ENCODE data around the gene GCN1. TPM values are rescaled to one million over a fixed set of nuclear protein-coding genes. Genes with fewer than 3 reads are reported as not detected.

The GCN1 gene
- total RNA-seq, 1 donor from 2014 or later, result 62.6 TPM

GRCh38 chr12:120175537-120175936 lies 19.0 kb downstream of the GCN1 start:
- H3K9me3 ChIP-seq, result no peaks in the 10 kb centered on the region
- no peaks in the 10 kb centered on the region for H3K27me3 ChIP-seq
- no peak overlapping the region for H3K4me3 ChIP-seq
- H3K36me3 ChIP-seq, result peaks cover 0 to 94% of the 10 kb centered on the region in 2 donors
- no peak for TF ChIP-seq POLR2A (IDR thresholded peaks at IDR 0.05)
- no peak for TF ChIP-seq POLR2AphosphoS5 (IDR thresholded peaks at IDR 0.05; ENCODE audit: insufficient read depth in 1 of 2, low read depth in 1 of 2)
- TF ChIP-seq, protein P1, sequence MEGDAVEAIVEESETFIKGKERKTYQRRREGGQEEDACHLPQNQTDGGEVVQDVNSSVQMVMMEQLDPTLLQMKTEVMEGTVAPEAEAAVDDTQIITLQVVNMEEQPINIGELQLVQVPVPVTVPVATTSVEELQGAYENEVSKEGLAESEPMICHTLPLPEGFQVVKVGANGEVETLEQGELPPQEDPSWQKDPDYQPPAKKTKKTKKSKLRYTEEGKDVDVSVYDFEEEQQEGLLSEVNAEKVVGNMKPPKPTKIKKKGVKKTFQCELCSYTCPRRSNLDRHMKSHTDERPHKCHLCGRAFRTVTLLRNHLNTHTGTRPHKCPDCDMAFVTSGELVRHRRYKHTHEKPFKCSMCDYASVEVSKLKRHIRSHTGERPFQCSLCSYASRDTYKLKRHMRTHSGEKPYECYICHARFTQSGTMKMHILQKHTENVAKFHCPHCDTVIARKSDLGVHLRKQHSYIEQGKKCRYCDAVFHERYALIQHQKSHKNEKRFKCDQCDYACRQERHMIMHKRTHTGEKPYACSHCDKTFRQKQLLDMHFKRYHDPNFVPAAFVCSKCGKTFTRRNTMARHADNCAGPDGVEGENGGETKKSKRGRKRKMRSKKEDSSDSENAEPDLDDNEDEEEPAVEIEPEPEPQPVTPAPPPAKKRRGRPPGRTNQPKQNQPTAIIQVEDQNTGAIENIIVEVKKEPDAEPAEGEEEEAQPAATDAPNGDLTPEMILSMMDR (IDR thresholded peaks at IDR 0.05), result no peak
- no peak overlapping the region for H3K27ac ChIP-seq
- no peak for DNase-seq (ENCODE audit: extremely low spot score in 2 of 2)
- intact Hi-C loops (cut with DNase I), result no loop called here
- no peaks in the 10 kb centered on the region for H3K4me1 ChIP-seq

DNA sequence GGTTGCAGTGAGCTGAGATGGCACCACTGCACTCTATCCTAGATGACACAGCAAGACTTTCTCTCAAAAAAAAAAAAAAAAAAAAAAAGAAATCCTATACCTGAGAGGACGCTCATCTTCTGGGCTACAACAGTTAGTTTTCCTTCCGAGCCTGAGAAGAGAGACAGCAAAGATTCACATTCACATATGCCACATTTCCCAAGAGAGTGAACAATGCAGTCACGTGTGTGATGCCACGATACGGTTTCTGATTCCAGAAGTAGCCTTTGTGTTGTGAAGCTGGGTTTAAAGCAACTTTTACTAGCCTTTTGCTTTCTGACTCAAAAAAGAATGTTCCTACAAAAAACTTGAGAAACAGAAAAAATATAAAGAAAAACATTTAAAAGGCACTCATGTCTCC lies 19.5 kb downstream of the GCN1 start:
- no peak overlapping the region for H3K4me3 ChIP-seq
- H3K4me1 ChIP-seq, result no peaks in the 10 kb centered on the region
- no peak for DNase-seq (ENCODE audit: extremely low spot score in 2 of 2)
- no peaks in the 10 kb centered on the region for H3K27me3 ChIP-seq
- H3K27ac ChIP-seq, result no peak overlapping the region
- TF ChIP-seq, protein P1 (IDR thresholded peaks at IDR 0.05), result no peak
- TF ChIP-seq POLR2AphosphoS5 (IDR thresholded peaks at IDR 0.05; ENCODE audit: insufficient read depth in 1 of 2, low read depth in 1 of 2) (no peak), POLR2A (IDR thresholded peaks at IDR 0.05) (no peak)
- H3K36me3 ChIP-seq, result peaks cover 0 to 98% of the 10 kb centered on the region in 2 donors
- intact Hi-C loops (cut with DNase I), result no loop called here
- no peaks in the 10 kb centered on the region for H3K9me3 ChIP-seq

DNA sequence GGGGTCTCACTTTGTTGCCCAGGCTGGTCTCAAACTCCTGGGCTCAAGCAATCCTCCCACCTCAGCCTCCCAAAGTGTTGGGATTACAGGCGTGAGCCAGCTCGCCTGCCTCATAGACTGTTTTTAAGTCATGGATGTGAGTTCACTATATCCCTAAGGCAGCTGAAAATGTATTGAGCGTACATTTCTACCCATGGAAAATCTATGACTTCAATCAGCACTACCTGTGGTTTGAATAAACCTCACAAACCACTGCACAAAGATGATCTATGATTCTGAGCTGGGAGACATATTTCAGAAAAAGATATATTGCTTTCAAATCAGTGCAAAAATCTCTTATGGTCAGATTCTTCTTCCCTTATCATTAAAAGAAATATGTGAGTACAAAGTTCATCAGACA lies 22.5 kb downstream of the GCN1 start:
- Histone ChIP-seq H3K27me3 (no peaks in the 10 kb centered on the region), H3K27ac (no peak overlapping the region), H3K36me3 (peaks cover 0 to 89% of the 10 kb centered on the region in 2 donors), H3K4me3 (no peak overlapping the region), H3K4me1 (no peaks in the 10 kb centered on the region), H3K9me3 (no peaks in the 10 kb centered on the region)
- TF ChIP-seq POLR2A (IDR thresholded peaks at IDR 0.05), result no peak
- TF ChIP-seq POLR2AphosphoS5 (IDR thresholded peaks at IDR 0.05; ENCODE audit: insufficient read depth in 1 of 2, low read depth in 1 of 2), result no peak
- TF ChIP-seq, protein P1 (IDR thresholded peaks at IDR 0.05), result no peak
- intact Hi-C loops (cut with DNase I), result no loop called here
- DNase-seq (ENCODE audit: extremely low spot score in 2 of 2), result no peak

DNA sequence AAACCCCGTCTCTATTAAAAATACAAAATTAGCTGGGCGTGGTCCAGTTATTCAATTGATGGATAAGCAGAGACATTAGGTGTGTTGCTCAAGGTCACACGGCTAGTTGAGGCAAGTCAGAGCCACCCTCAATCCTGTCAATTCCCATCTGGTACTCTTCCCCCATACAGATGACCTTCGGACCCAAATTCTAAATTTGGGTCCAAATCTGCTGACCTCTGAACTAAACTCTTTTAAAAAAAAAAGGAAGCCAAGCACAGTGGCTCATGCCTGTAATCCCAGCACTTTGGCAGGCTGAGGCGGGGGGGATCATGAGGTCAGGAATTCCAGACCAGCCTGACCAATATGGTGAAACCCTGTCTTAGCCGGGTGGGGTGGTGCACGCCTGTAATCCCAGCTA lies 23.9 kb downstream of the GCN1 start:
- TF ChIP-seq, protein P1 (IDR thresholded peaks at IDR 0.05), result no peak
- TF ChIP-seq POLR2AphosphoS5 (IDR thresholded peaks at IDR 0.05; ENCODE audit: insufficient read depth in 1 of 2, low read depth in 1 of 2) (no peak), POLR2A (IDR thresholded peaks at IDR 0.05) (no peak)
- H3K27me3 ChIP-seq, result no peaks in the 10 kb centered on the region
- no peak overlapping the region for H3K4me3 ChIP-seq
- no peak for DNase-seq (ENCODE audit: extremely low spot score in 2 of 2)
- no peak overlapping the region for H3K27ac ChIP-seq
- H3K9me3 ChIP-seq, result no peaks in the 10 kb centered on the region
- intact Hi-C loops (cut with DNase I), result no loop called here
- no peaks in the 10 kb centered on the region for H3K4me1 ChIP-seq
- peaks cover 0 to 75% of the 10 kb centered on the region in 2 donors for H3K36me3 ChIP-seq

DNA sequence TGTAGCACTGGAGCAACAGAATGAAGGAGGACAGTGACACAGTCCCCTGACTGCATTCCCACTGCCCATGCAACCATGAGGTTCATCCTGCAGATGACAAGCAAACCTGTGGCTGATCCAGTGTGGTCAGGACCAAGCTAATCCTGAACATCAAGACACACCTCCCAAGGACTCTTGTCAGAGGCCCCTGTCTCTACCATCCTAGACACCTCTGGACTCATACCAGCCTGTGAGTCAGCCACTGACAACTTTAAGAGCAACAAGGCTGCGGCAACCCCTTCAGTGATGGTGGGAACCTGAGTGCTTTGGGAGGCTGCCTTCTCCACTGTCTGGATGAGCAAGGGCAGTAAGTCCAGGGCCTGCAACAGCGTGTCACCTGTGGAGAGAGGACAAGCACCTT lies 24.6 kb downstream of the GCN1 start:
- Histone ChIP-seq H3K9me3 (no peaks in the 10 kb centered on the region), H3K36me3 (peaks cover 0 to 74% of the 10 kb centered on the region in 2 donors), H3K4me3 (no peak overlapping the region), H3K27me3 (no peaks in the 10 kb centered on the region), H3K27ac (no peak overlapping the region), H3K4me1 (no peaks in the 10 kb centered on the region)
- DNase-seq (ENCODE audit: extremely low spot score in 2 of 2), result no peak
- intact Hi-C loops (cut with DNase I), result no loop called here
- TF ChIP-seq, protein P1 (IDR thresholded peaks at IDR 0.05), result no peak
- TF ChIP-seq POLR2AphosphoS5 (IDR thresholded peaks at IDR 0.05; ENCODE audit: insufficient read depth in 1 of 2, low read depth in 1 of 2), result no peak
- TF ChIP-seq POLR2A (IDR thresholded peaks at IDR 0.05), result no peak
